Kidney tubule cell (primary cell): Measurements from ENCODE around the gene SNX32.

Experiments
- DNase-seq: peaks from one replicate; pipeline ENCODE4 v3.0.0-alpha.2; 2018; ENCODE audit warnings: low spot score

Gene SNX32

GRCh38 chr11:65857500-65857852 lies 23.7 kb downstream of the SNX32 start:
- DNase-seq: no peak

GRCh38 chr11:65857853-65858680 lies 24.3 kb downstream of the SNX32 start, which contains the start of gene CFL1:
Gene CFL1, minus strand, starts transcription at chr11:65858180. Its CDS starts 81 bp downstream, at chr11:65858099.
- DNase-seq: peak; percentile 98

GRCh38 chr11:65858681-65859087 lies 24.9 kb downstream of the SNX32 start:
- DNase-seq: no peak

GRCh38 chr11:65859095-65859811 lies 25.5 kb downstream of the SNX32 start:
- DNase-seq: peak; percentile 99

- no peak for DNase-seq
Measured at GRCh38 chr11:65859812-65860277, 26.1 kb downstream of the SNX32 start.

GRCh38 chr11:65860278-65861164 lies 26.8 kb downstream of the SNX32 start, which contains the start of gene MUS81:
Gene MUS81, plus strand, starts transcription at chr11:65860433. Its CDS starts 321 bp downstream, at chr11:65860754.
- peak; percentile 98 for DNase-seq

GRCh38 chr11:65861165-65861505 lies 27.4 kb downstream of the SNX32 start:
- DNase-seq: peak; percentile 30

- no peak for DNase-seq
Measured at GRCh38 chr11:65861533-65862183, 27.9 kb downstream of the SNX32 start.

GRCh38 chr11:65862191-65862735 lies 28.5 kb downstream of the SNX32 start:
- DNase-seq: no peak

- no peak for DNase-seq
Measured at GRCh38 chr11:65862941-65863888, 29.5 kb downstream of the SNX32 start.

GRCh38 chr11:65863889-65864705 lies 30.3 kb downstream of the SNX32 start:
- DNase-seq: no peak

GRCh38 chr11:65864706-65865471 lies 31.1 kb downstream of the SNX32 start:
- DNase-seq: no peak

GRCh38 chr11:65865550-65866172 lies 31.9 kb downstream of the SNX32 start:
- no peak for DNase-seq

GRCh38 chr11:65866509-65867283 lies 32.9 kb downstream of the SNX32 start:
- no peak for DNase-seq

GRCh38 chr11:65867284-65868071 lies 33.7 kb downstream of the SNX32 start:
- no peak for DNase-seq

- DNase-seq: no peak
Measured at GRCh38 chr11:65868076-65868667, 34.4 kb downstream of the SNX32 start.
